AG04450 (cell line): Measurements from ENCODE around the gene AFG3L2. TPM values are rescaled to one million over a fixed set of nuclear protein-coding genes. Genes with fewer than 3 reads are reported as not detected.
A peak's percentile ranks its signal among the peaks of the same experiment; 100 is the strongest.

Experiments
- CTCF ChIA-PET: fragments of 300-600, 350-600 bp; formaldehyde crosslinking; extraction: SDS; loops from one replicate; lab custom pipeline; 2022; ENCODE audit warnings: antibody characterized with exemption, inconsistent platforms; lab: Charles Lee
- POLR2A ChIA-PET: fragments of 350-600 bp; formaldehyde crosslinking; extraction: SDS; loops from one replicate; lab custom pipeline; 2021; ENCODE audit warnings: antibody characterized with exemption, inconsistent platforms; lab: Yijun Ruan, JAX
- DNase-seq: peaks from one replicate; pipeline ENCODE4 v3.0.0-alpha.2; 2011; ENCODE audit warnings: low read depth, low spot score
- H3K27ac ChIP-seq: one replicate; pipeline ENCODE4 v1.5.1; 2012; ENCODE audit warnings: low read depth, low read length, control low read depth
- H3K27me3 ChIP-seq: one replicate; pipeline ENCODE4 v1.6.0; 2012; ENCODE audit warnings: low read length; ENCODE audit not compliant: control insufficient read depth, insufficient read depth
- H3K4me3 ChIP-seq: 2 replicates; pipeline ENCODE4 v1.5.1; 2011; ENCODE audit warnings: mild to moderate bottlenecking, low read depth, low read length, control low read depth
- H3K9me3 ChIP-seq: 2 replicates; pipeline ENCODE4 v1.5.1; 2012; ENCODE audit warnings: low read length; ENCODE audit not compliant: control insufficient read depth, insufficient read depth
- CTCF ChIP-seq: IDR thresholded peaks from 2 replicates; pipeline ENCODE4 v1.5.1; 2011; ENCODE audit warnings: low read depth, low read length, control low read depth, inconsistent platforms
- polyA plus RNA-seq: library from polyadenylated mRNA; depleted of rRNA; stranded (reverse); fragments of >200 nt; gene quantifications from 2 replicates; pipeline ENCODE4 v1.2.3, GENCODE V29; 2011

Gene AFG3L2
- polyA plus RNA-seq, 1 experiment: 38.0 TPM

GRCh38 chr18:12329125-12329698, 47.8 kb downstream of the AFG3L2 start:
- no peak for TF ChIP-seq CTCF
- H3K4me3 ChIP-seq: no peak overlapping the region
- H3K27me3 ChIP-seq: no peaks in the 10 kb centered on the region
- ChIA-PET POLR2A (interaction anchor here (2.5 kb wide), 1 partner anchor 48 kb away, joined by 10 read pairs; the partner anchor contains the start of gene AFG3L2), CTCF (interaction anchor here (1.2 to 2.6 kb wide), 5 partner anchors 11 to 57 kb away, joined by 4 to 37 read pairs (median 6); no protein-coding TSS in a partner anchor)
- no peak for DNase-seq
- no peak overlapping the region for H3K27ac ChIP-seq
- peaks cover 11% of the 10 kb centered on the region for H3K9me3 ChIP-seq

GRCh38 chr18:12328179-12328823, 48.7 kb downstream of the AFG3L2 start:
- no peak for TF ChIP-seq CTCF
- ChIA-PET POLR2A (interaction anchor here (0.9 to 2.5 kb wide), 6 partner anchors 9 to 56 kb away, joined by 3 to 11 read pairs (median 4); partner anchors contain the start of genes AFG3L2 and TUBB6), CTCF (interaction anchor here (0.6 to 2.6 kb wide), 15 partner anchors 9 to 673 kb away, joined by 3 to 37 read pairs (median 5); no protein-coding TSS in a partner anchor)
- no peak for DNase-seq
- H3K27ac ChIP-seq: peak overlapping the region; percentile 61
- H3K27me3 ChIP-seq: no peaks in the 10 kb centered on the region
- no peak overlapping the region for H3K4me3 ChIP-seq
- H3K9me3 ChIP-seq: peaks cover 11% of the 10 kb centered on the region

GRCh38 chr18:12327510-12328178, 49.4 kb downstream of the AFG3L2 start:
- POLR2A ChIA-PET: interaction anchor here (0.9 to 2.5 kb wide), 6 partner anchors 10 to 56 kb away, joined by 3 to 11 read pairs (median 4); partner anchors contain the start of genes AFG3L2 and TUBB6
- TF ChIP-seq CTCF: peak; percentile 83
- no peak overlapping the region for H3K4me3 ChIP-seq
- H3K9me3 ChIP-seq: peaks cover 11% of the 10 kb centered on the region
- H3K27ac ChIP-seq: peak overlapping the region; percentile 61
- no peak for DNase-seq
- CTCF ChIA-PET: interaction anchor here (0.6 to 2.6 kb wide), 17 partner anchors 10 to 672 kb away, joined by 3 to 37 read pairs (median 5); no protein-coding TSS in a partner anchor
- no peaks in the 10 kb centered on the region for H3K27me3 ChIP-seq

GRCh38 chr18:12326711-12327460, 50.1 kb downstream of the AFG3L2 start:
- H3K4me3 ChIP-seq: no peak overlapping the region
- ChIA-PET CTCF (interaction anchor here (0.9 to 2.6 kb wide), 9 partner anchors 9 to 672 kb away, joined by 3 to 37 read pairs (median 8); no protein-coding TSS in a partner anchor), POLR2A (interaction anchor here (0.9 to 2.5 kb wide), 4 partner anchors 11 to 50 kb away, joined by 3 to 11 read pairs (median 8); partner anchors contain the start of genes AFG3L2 and TUBB6)
- H3K9me3 ChIP-seq: peaks cover 11% of the 10 kb centered on the region
- peak overlapping the region; percentile 61 for H3K27ac ChIP-seq
- no peaks in the 10 kb centered on the region for H3K27me3 ChIP-seq
- no peak for DNase-seq
- TF ChIP-seq CTCF: no peak
